Activated CD8-positive, alpha-beta memory T cell treated with anti-CD3 and anti-CD28 coated beads, Interleukin-2, amount 50 U/mL, for 48 hours (primary cell): ENCODE measurements around the gene TSEN54.

Experiments used
- DNase-seq: peaks from one replicate; pipeline ENCODE4 v3.0.0-alpha.2; 2020

TSEN54 gene

GRCh38 chr17:75570034-75570676 is 53.8 kb downstream of the TSEN54 start:
- no peak for DNase-seq

DNA sequence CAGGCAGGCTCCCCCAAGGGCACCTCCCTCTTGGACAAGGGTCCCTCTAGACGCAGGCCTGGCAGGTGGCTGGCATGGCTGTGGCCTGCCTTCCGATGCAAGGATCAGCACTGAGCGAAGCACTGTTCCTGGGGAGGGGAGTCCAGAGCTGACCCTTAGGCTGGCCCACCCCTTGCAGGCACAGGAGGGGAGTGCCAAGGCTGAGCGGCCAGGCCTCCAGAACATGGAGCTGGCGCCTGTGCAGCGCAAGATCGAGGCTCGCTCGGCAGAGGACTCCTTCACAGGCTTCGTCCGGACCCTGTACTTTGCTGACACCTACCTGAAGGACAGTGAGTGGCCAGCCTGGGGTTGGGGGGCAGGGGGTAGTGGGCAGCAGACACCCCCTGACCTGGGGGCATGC is 54.4 kb downstream of the TSEN54 start:
- no peak for DNase-seq

DNA sequence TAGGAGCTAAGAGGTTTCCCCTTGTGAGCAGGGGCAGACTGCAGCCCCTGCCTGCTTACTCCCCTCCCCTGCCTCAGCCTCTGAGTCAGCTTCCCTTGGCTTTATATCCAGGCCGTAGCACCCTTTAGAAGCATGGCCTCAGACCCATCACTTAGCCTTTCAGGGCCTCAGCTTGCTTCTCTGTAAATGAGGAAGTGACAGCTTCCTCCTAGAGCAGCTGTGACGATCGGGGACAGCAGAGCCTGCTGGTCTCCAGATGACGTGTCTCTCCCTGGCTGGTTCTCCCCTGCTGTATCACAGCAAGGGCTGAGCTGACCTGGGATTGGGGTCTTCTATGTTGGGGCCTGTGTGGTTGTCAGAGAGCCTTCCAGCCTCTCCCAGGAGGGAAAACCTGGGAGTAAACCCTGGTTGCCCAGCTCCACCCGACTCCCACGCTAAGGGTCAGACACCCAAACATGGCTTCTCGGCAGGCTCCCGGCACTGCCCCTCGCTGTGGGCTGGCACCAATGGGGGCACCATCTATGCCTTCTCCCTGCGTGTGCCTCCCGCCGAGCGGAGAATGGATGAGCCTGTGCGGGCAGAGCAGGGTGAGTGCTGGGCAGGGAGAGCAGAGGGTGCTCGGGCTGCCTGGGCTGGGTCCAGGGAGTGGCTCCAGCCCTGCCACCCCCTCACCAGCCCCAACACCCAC is 55.0 kb downstream of the TSEN54 start:
- no peak for DNase-seq

GRCh38 chr17:75571885-75572215 is 55.5 kb downstream of the TSEN54 start:
- DNase-seq, result no peak

- no peak for DNase-seq
Measured at GRCh38 chr17:75572713-75573539, 56.6 kb downstream of the TSEN54 start.

DNA sequence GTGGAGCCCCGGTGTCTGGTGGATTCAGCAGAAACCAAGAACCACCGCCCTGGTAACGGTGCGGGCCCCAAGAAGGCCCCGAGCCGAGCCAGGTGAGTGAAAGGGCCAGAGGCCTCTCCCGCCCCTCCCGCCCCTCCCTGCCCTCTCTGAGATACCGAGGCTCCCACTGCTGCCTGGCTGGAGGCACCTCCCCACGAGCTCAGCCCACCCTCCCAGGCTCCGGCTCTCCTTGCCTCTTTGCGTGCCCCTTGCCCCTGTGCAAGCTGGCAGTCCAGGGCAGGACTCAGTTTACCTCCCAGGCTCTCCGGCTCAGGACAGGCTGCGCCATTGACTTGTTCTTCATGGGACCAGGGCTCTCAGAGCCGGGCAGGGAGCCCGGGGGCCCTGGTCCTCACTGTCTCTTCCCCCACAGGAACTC is 57.2 kb downstream of the TSEN54 start:
- DNase-seq, result no peak

GRCh38 chr17:75573994-75574393 is 57.7 kb downstream of the TSEN54 start:
- no peak for DNase-seq
